ENCODE data around the gene DPEP1.

DNA sequence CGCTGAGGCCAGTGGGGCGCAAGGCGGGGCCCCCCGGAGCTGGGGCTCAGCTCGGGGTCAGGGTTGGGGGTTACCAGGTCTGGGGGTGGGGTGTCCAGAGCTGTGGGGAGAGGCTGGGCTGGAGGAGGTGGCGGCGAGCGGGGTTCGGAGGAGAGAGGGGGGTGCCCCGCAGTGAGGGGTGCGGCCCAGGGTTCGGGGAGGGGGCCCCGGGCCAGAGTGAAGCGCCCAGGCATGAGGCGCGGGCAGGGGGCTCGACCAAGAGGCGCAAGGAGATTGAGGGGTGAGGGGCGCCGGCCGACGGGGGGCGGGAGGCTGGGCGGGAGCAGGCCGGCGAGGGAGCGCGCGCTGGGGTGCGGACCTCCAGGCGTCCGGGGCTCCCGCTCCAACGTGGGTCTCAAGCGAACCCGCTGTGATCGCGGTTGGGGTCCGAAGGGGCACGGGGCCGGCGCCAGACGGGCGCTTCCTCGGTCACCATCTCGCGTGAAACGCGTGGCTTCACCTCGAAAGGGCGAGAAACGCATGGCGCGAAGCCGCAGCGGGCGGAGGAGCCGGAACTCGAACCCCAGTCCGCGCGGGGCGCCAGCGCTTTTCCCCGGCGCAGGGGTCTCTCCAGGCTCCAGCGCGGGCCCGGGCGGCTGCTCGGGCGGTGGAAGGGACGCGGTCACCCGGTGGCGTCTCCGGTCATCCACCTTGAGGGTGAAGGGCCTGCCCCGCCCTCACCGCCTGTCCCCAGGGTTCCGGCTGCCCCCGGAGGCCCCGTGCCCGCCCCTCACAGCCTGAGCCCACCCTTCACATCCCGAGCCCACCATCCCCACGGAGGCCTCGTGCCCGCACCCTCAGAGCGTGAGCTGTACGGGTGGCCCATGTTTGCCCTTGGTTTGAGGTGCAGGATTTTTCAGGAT lies 37.0 kb upstream of the DPEP1 start:
- no peak for TF ChIP-seq EZH2phosphoT487 (IDR thresholded peaks at IDR 0.05; ENCODE audit: borderline replicate concordance, low read length)
- TF ChIP-seq, protein P1, sequence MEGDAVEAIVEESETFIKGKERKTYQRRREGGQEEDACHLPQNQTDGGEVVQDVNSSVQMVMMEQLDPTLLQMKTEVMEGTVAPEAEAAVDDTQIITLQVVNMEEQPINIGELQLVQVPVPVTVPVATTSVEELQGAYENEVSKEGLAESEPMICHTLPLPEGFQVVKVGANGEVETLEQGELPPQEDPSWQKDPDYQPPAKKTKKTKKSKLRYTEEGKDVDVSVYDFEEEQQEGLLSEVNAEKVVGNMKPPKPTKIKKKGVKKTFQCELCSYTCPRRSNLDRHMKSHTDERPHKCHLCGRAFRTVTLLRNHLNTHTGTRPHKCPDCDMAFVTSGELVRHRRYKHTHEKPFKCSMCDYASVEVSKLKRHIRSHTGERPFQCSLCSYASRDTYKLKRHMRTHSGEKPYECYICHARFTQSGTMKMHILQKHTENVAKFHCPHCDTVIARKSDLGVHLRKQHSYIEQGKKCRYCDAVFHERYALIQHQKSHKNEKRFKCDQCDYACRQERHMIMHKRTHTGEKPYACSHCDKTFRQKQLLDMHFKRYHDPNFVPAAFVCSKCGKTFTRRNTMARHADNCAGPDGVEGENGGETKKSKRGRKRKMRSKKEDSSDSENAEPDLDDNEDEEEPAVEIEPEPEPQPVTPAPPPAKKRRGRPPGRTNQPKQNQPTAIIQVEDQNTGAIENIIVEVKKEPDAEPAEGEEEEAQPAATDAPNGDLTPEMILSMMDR (IDR thresholded peaks at IDR 0.05; ENCODE audit: low read depth, low read length, poor library complexity, severe bottlenecking): no peak

Data from DOHH2 (cell line).